IMR-90 (cell line): ENCODE data around the gene AFDN. TPM values are rescaled to one million over a fixed set of nuclear protein-coding genes. Genes with fewer than 3 reads are reported as not detected.

ENCODE experiments used
- ATAC-seq: fragments of 200-7000 bp; cut with Tn5 transposase; 2 replicates; pipeline ENCODE4 v1.9.1; 2020; ENCODE audit warnings: low read depth, mild to moderate bottlenecking, moderate library complexity
- BruUV-seq: library from RNA; stranded (reverse); fragments of 400-500 nt; replicated peaks from 2 replicates; lab custom pipeline; 2021; lab: Mats Ljungman, UMichigan
- CTCF ChIA-PET: fragments of 300-600 bp; formaldehyde crosslinking; extraction: SDS; loops from one replicate; lab custom pipeline; 2021; ENCODE audit warnings: antibody characterized with exemption; lab: Yijun Ruan, JAX
- POLR2A ChIA-PET: fragments of 300-600 bp; sonication (Branson Sonifier 250); formaldehyde crosslinking; loops from one replicate; lab custom pipeline; 2022; ENCODE audit warnings: antibody characterized with exemption; ENCODE audit not compliant: unreplicated experiment; lab: Charles Lee
- DNase-seq: peaks from one replicate; pipeline ENCODE4 v3.0.0; 2013
- H2AFZ ChIP-seq: replicated peaks from 2 replicates; pipeline ENCODE3; 2013; ENCODE audit warnings: low read length, mild to moderate bottlenecking; ENCODE audit not compliant: poor library complexity
- H2AK5ac ChIP-seq: 2 replicates; pipeline ENCODE4 v1.6.1; 2013; ENCODE audit warnings: low read depth, low read length, inconsistent platforms
- H2AK9ac ChIP-seq: replicated peaks from 2 replicates; pipeline ENCODE3; 2013; ENCODE audit warnings: mild to moderate bottlenecking, low read depth, low read length, moderate library complexity; ENCODE audit not compliant: poor library complexity
- H2BK120ac ChIP-seq: 2 replicates; pipeline ENCODE4 v1.6.1; 2013; ENCODE audit warnings: low read depth, low read length, inconsistent platforms
- H2BK15ac ChIP-seq: 3 replicates; pipeline ENCODE4 v1.6.1; 2013; ENCODE audit warnings: low read depth, low read length, inconsistent platforms
- H2BK20ac ChIP-seq: 2 replicates; pipeline ENCODE4 v1.6.1; 2013; ENCODE audit warnings: low read depth, mild to moderate bottlenecking, inconsistent platforms, low read length, moderate library complexity
- H2BK5ac ChIP-seq: 2 replicates; pipeline ENCODE4 v1.6.1; 2013; ENCODE audit warnings: mild to moderate bottlenecking, low read depth, low read length, inconsistent platforms; ENCODE audit not compliant: poor library complexity, severe bottlenecking
- H3K14ac ChIP-seq: replicated peaks from 2 replicates; pipeline ENCODE4 v1.6.1; 2013; ENCODE audit warnings: low read depth, low read length, inconsistent platforms
- H3K18ac ChIP-seq: 2 replicates; pipeline ENCODE4 v1.6.1; 2013; ENCODE audit warnings: low read depth, low read length, control low read depth
- H3K23ac ChIP-seq: 2 replicates; pipeline ENCODE4 v1.6.1; 2013; ENCODE audit warnings: low read depth, low read length, inconsistent platforms
- H3K27ac ChIP-seq: 2 replicates; pipeline ENCODE4 v1.5.1; 2013; ENCODE audit warnings: mild to moderate bottlenecking, control low read depth, low read length; ENCODE audit not compliant: insufficient read depth
- H3K27me3 ChIP-seq: 2 replicates; pipeline ENCODE4 v1.6.1; 2013; ENCODE audit warnings: low read length; ENCODE audit not compliant: control insufficient read depth, insufficient read depth
- H3K36me3 ChIP-seq: 2 replicates; pipeline ENCODE4 v1.6.1; 2013; ENCODE audit warnings: low read length, mixed read lengths; ENCODE audit not compliant: control insufficient read depth, insufficient read depth
- H3K4ac ChIP-seq: 2 replicates; pipeline ENCODE4 v1.6.1; 2013; ENCODE audit warnings: low read depth, low read length, inconsistent platforms
- H3K4me1 ChIP-seq: 2 replicates; pipeline ENCODE4 v1.6.1; 2013; ENCODE audit warnings: low read length, mixed read lengths; ENCODE audit not compliant: control insufficient read depth, insufficient read depth
- H3K4me2 ChIP-seq: 2 replicates; pipeline ENCODE4 v1.6.1; 2013; ENCODE audit warnings: low read depth, mild to moderate bottlenecking, control low read depth, low read length, moderate library complexity
- H3K4me3 ChIP-seq: 2 replicates; pipeline ENCODE4 v1.5.1; 2013; ENCODE audit warnings: low read depth, mild to moderate bottlenecking, control low read depth, low read length, moderate library complexity; ENCODE audit not compliant: insufficient read depth
- H3K56ac ChIP-seq: 2 replicates; pipeline ENCODE4 v1.6.1; 2013; ENCODE audit warnings: low read length, inconsistent platforms; ENCODE audit not compliant: insufficient read depth; ENCODE audit errors: extremely low read depth
- H3K79me1 ChIP-seq, 2 experiments: 2 replicates each; pipeline ENCODE4 v1.6.1; 2013; ENCODE audit warnings: low read length in 2 of 2, inconsistent platforms in 1 of 2, low read depth in 1 of 2
- H3K9ac ChIP-seq: 2 replicates; pipeline ENCODE4 v1.6.1; 2013; ENCODE audit warnings: low read depth, low read length, control low read depth
- H3K9me1 ChIP-seq: 2 replicates; pipeline ENCODE4 v1.6.1; 2013; ENCODE audit warnings: low read length, inconsistent platforms; ENCODE audit not compliant: insufficient read depth
- H3K9me3 ChIP-seq: 2 replicates; pipeline ENCODE4 v1.6.1; 2013; ENCODE audit warnings: low read length; ENCODE audit not compliant: control insufficient read depth, insufficient read depth
- H4K20me1 ChIP-seq: 2 replicates; pipeline ENCODE4 v1.6.1; 2013; ENCODE audit warnings: low read length, inconsistent platforms; ENCODE audit not compliant: insufficient read depth
- H4K5ac ChIP-seq: 2 replicates; pipeline ENCODE4 v1.6.1; 2013; ENCODE audit warnings: mild to moderate bottlenecking, low read depth, low read length, control low read depth
- H4K8ac ChIP-seq, 2 experiments: 2 replicates each; pipeline ENCODE4 v1.6.1; 2013; ENCODE audit warnings: low read depth in 2 of 2, low read length in 2 of 2, control low read depth in 1 of 2, inconsistent platforms in 1 of 2
- H4K91ac ChIP-seq: 2 replicates; pipeline ENCODE4 v1.6.1; 2013; ENCODE audit warnings: low read depth, low read length, inconsistent platforms; ENCODE audit not compliant: insufficient read depth
- BHLHE40 ChIP-seq: fragments of 150-350 bp; IDR thresholded peaks from 2 replicates; pipeline ENCODE4 v1.6.1; 2016; ENCODE audit warnings: mild to moderate bottlenecking, low read depth, low read length
- CEBPB ChIP-seq: IDR thresholded peaks from 2 replicates; pipeline ENCODE4 v1.6.1; 2012; ENCODE audit warnings: low read depth, low read length, improper control_type of control experiment
- FOS ChIP-seq: fragments of 150-350 bp; IDR thresholded peaks from 2 replicates; pipeline ENCODE4 v1.6.1; 2016; ENCODE audit warnings: low read depth, low read length
- MAFK ChIP-seq: IDR thresholded peaks from 2 replicates; pipeline ENCODE4 v1.6.1; 2012; ENCODE audit warnings: low read depth, low read length, improper control_type of control experiment
- MAZ ChIP-seq: IDR thresholded peaks from 2 replicates; pipeline ENCODE4 v1.6.1; 2012; ENCODE audit warnings: low read depth, mild to moderate bottlenecking, low read length, improper control_type of control experiment, moderate library complexity, borderline replicate concordance
- MXI1 ChIP-seq: IDR thresholded peaks from 2 replicates; pipeline ENCODE4 v1.6.1; 2012; ENCODE audit warnings: low read depth, mild to moderate bottlenecking, low read length, moderate library complexity, borderline replicate concordance
- NFE2L2 ChIP-seq: fragments of 150-350 bp; IDR thresholded peaks from 2 replicates; pipeline ENCODE4 v1.6.1; 2016; ENCODE audit warnings: low read depth, mild to moderate bottlenecking, low read length
- POLR2A ChIP-seq: IDR thresholded peaks from 2 replicates; pipeline ENCODE4 v1.6.1; 2012; ENCODE audit warnings: mild to moderate bottlenecking, low read depth, low read length
- RAD21 ChIP-seq: IDR thresholded peaks from 2 replicates; pipeline ENCODE4 v1.6.1; 2012; ENCODE audit warnings: low read length, improper control_type of control experiment
- RCOR1 ChIP-seq: IDR thresholded peaks from 2 replicates; pipeline ENCODE4 v1.6.1; 2012; ENCODE audit warnings: mild to moderate bottlenecking, low read length, improper control_type of control experiment; ENCODE audit not compliant: insufficient replicate concordance
- RFX5 ChIP-seq: IDR thresholded peaks from 2 replicates; pipeline ENCODE4 v1.8.0; 2012; ENCODE audit warnings: low read depth, mild to moderate bottlenecking, low read length, moderate library complexity
- SMC3 ChIP-seq: fragments of 150-350 bp; IDR thresholded peaks from 2 replicates; pipeline ENCODE4 v1.6.1; 2016; ENCODE audit warnings: low read depth, mild to moderate bottlenecking, antibody characterized with exemption, low read length, moderate library complexity
- WGBS, 2 experiments: methylation state at CpG; one replicate each; pipeline versions ENCODE4 v1.1.5 to v1.1.7; 2013; ENCODE audit warnings: missing lambda C conversion rate in 2 of 2; ENCODE audit not compliant: insufficient read length in 1 of 2; ENCODE audit errors: extremely low coverage in 2 of 2; 5-methylcytosine and 5-hydroxymethylcytosine counted together
- dilution Hi-C: fragments of 300-500 bp; cut with HindIII; formaldehyde crosslinking; loops from one replicate; pipeline ENCODE4 v1.14.3; 2018; ENCODE audit warnings: low sequenced_read_pairs; ENCODE audit not compliant: unreplicated experiment
- in situ Hi-C: fragments of 300-500 bp; cut with MboI; formaldehyde crosslinking; loops from 3 replicates; pipeline ENCODE4 v1.14.3; 2019; ENCODE audit warnings: low sequenced_read_pairs, inconsistent platforms, mixed read lengths
- intact Hi-C: fragments of 100-400 bp; cut with micrococcal nuclease; formaldehyde crosslinking; loops from 2 replicates; pipeline ENCODE4 v1.10.0; 2022
- polyA plus RNA-seq, 3 experiments: library from polyadenylated mRNA; depleted of rRNA; stranded (reverse); fragments of >200 nt; gene quantifications; 2 replicates each; pipeline ENCODE4 v1.2.3, GENCODE V29; 2012; ENCODE audit warnings: low replicate concordance in 1 of 3
- total RNA-seq: library from RNA; depleted of rRNA; stranded (reverse); fragments of >200 nt; gene quantifications from 2 replicates; pipeline ENCODE4 v1.2.3, GENCODE V29; 2012
- TF ChIP-seq, protein P1 (sequence below): fragments of 150-350 bp; IDR thresholded peaks from 2 replicates; pipeline ENCODE4 v1.6.1; 2016; ENCODE audit warnings: low read depth, mild to moderate bottlenecking, low read length, moderate library complexity, borderline replicate concordance
- TF ChIP-seq, protein P2 (sequence below): conservative IDR thresholded peaks from 2 replicates; pipeline ENCODE4 v1.5.1; 2012; ENCODE audit warnings: mild to moderate bottlenecking, low read depth, low read length, improper control_type of control experiment
- TF ChIP-seq, protein P3 (sequence below): fragments of 150-350 bp; IDR thresholded peaks from 2 replicates; pipeline ENCODE4 v1.6.1; 2017; ENCODE audit warnings: mild to moderate bottlenecking, antibody characterized with exemption, low read length, low read depth

The AFDN gene
- total and polyA plus RNA-seq, 2 of the 4 experiments (the other 2 are of a cell fraction): 11.6 to 20.8 TPM

DNA sequence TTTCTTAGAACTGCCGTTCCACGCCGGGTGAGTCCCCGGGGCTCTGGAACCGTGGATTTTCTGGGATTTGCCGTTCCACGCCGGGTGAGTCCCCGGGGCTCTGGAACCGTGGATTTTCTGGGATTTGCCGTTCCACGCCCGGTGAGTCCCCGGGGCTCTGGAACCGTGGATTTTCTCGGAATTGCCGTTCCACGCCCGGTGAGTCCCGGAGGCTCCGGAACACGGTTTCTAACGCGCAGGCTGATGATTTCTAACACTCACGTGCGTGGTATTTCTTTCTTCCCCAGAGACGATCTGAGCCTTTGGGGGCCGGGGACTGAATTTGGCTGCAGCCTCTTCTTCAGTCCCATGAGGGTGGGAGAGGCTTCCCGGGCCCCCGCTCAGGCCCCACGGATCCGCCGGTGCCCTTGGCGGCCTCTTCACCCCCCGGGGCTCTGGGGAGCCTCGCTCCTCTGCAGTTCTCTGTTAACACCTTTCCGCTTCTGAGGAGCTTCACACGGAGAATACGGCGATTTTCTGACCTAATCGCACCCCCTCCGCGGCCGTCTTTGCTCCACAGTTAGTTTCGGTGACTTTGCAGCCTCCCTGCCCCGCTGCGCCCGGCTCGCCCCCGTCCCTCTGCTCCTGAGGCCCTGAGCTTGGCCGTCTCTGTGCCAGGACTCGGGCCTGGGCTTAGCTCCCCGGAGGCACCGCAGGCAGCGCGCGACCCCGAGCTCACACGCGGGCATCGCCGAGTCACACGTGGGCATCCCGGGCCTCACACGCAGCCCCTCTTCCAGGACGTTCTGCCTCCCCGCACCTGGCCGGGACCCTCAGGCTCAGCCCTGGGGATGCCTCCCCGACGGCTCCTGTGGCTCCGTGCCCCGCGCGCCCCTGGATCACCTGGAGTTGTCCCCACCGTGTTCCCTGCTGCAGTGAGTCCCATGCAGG, 163.6 kb downstream of the AFDN start:
- H3K79me1 ChIP-seq: no peaks in the 10 kb centered on the region
- no peak overlapping the region for H2BK15ac ChIP-seq
- H3K9me1 ChIP-seq: no peaks in the 10 kb centered on the region
- H2BK20ac ChIP-seq: no peak overlapping the region
- no peak for DNase-seq
- no peaks in the 10 kb centered on the region for H3K27me3 ChIP-seq
- no peaks in the 10 kb centered on the region; the same call in 1 of the 2 replicates for H3K4me1 ChIP-seq
- ChIA-PET CTCF (no interaction called here), POLR2A (no interaction called here)
- BruUV-seq: no TSS peak
- no peak overlapping the region for H3K4me3 ChIP-seq
- no peak overlapping the region for H2AK5ac ChIP-seq
- H2BK5ac ChIP-seq: no peak overlapping the region
- no peak overlapping the region for H4K5ac ChIP-seq
- 93% methylated on average over 55 of the region's 75 CpGs; no CpG with 5 or more reads in 1 of the 2 experiments for WGBS, 2 experiments
- no peak for ATAC-seq
- no peak overlapping the region for H3K27ac ChIP-seq
- in situ Hi-C loops (no loop called here), intact Hi-C loops (no loop called here), dilution Hi-C loops (no loop called here)
- H3K9me3 ChIP-seq: no peaks in the 10 kb centered on the region; the same call in 1 of the 2 replicates
- no peak overlapping the region for H3K4me2 ChIP-seq
- no peak overlapping the region for H2BK120ac ChIP-seq
- H3K14ac ChIP-seq: no peak overlapping the region
- H4K8ac ChIP-seq: no peak overlapping the region
- no peak overlapping the region for H3K56ac ChIP-seq
- no peak overlapping the region for H3K23ac ChIP-seq
- H2AFZ ChIP-seq: no peak overlapping the region
- H3K9ac ChIP-seq: no peak overlapping the region
- no peaks in the 10 kb centered on the region for H3K36me3 ChIP-seq
- H3K18ac ChIP-seq: no peak overlapping the region
- no peak overlapping the region for H4K91ac ChIP-seq
- no peaks in the 10 kb centered on the region for H4K20me1 ChIP-seq
- no peak overlapping the region for H3K4ac ChIP-seq
- H2AK9ac ChIP-seq: no peak overlapping the region
- TF ChIP-seq MAZ: no peak
- TF ChIP-seq RCOR1: no peak
- no peak for TF ChIP-seq CEBPB
- TF ChIP-seq NFE2L2: no peak
- TF ChIP-seq, protein P1, sequence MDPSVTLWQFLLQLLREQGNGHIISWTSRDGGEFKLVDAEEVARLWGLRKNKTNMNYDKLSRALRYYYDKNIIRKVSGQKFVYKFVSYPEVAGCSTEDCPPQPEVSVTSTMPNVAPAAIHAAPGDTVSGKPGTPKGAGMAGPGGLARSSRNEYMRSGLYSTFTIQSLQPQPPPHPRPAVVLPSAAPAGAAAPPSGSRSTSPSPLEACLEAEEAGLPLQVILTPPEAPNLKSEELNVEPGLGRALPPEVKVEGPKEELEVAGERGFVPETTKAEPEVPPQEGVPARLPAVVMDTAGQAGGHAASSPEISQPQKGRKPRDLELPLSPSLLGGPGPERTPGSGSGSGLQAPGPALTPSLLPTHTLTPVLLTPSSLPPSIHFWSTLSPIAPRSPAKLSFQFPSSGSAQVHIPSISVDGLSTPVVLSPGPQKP: no peak
- TF ChIP-seq RFX5: no peak
- no peak for TF ChIP-seq MAFK
- TF ChIP-seq RAD21: no peak
- TF ChIP-seq MXI1: no peak
- TF ChIP-seq, protein P2, sequence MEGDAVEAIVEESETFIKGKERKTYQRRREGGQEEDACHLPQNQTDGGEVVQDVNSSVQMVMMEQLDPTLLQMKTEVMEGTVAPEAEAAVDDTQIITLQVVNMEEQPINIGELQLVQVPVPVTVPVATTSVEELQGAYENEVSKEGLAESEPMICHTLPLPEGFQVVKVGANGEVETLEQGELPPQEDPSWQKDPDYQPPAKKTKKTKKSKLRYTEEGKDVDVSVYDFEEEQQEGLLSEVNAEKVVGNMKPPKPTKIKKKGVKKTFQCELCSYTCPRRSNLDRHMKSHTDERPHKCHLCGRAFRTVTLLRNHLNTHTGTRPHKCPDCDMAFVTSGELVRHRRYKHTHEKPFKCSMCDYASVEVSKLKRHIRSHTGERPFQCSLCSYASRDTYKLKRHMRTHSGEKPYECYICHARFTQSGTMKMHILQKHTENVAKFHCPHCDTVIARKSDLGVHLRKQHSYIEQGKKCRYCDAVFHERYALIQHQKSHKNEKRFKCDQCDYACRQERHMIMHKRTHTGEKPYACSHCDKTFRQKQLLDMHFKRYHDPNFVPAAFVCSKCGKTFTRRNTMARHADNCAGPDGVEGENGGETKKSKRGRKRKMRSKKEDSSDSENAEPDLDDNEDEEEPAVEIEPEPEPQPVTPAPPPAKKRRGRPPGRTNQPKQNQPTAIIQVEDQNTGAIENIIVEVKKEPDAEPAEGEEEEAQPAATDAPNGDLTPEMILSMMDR: no peak
- TF ChIP-seq, protein P3, sequence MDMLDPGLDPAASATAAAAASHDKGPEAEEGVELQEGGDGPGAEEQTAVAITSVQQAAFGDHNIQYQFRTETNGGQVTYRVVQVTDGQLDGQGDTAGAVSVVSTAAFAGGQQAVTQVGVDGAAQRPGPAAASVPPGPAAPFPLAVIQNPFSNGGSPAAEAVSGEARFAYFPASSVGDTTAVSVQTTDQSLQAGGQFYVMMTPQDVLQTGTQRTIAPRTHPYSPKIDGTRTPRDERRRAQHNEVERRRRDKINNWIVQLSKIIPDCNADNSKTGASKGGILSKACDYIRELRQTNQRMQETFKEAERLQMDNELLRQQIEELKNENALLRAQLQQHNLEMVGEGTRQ: no peak
- TF ChIP-seq FOS: no peak
- no peak for TF ChIP-seq POLR2A
- no peak for TF ChIP-seq BHLHE40
- TF ChIP-seq SMC3: no peak
